HCT116 (cell line): ENCODE data around the gene DCHS2. TPM values are rescaled to one million over a fixed set of nuclear protein-coding genes. Genes with fewer than 3 reads are reported as not detected.

Experiments used
- ATAC-seq: fragments of 200-7000 bp; cut with Tn5 transposase; 2 replicates; pipeline ENCODE4 v1.9.1; 2020; ENCODE audit warnings: mild to moderate bottlenecking, moderate library complexity
- BruUV-seq: library from RNA; stranded (reverse); fragments of 400-500 nt; replicated peaks from 2 replicates; lab custom pipeline; 2021; lab: Mats Ljungman, UMichigan
- CTCF ChIA-PET: fragments of 300-600 bp; sonication (Branson Sonifier 250); formaldehyde crosslinking; loops from one replicate; lab custom pipeline; 2021; ENCODE audit warnings: antibody characterized with exemption; lab: Charles Lee
- POLR2A ChIA-PET: fragments of 300-600, 350-600 bp; sonication (Branson Sonifier 250); formaldehyde crosslinking; loops from one replicate; lab custom pipeline; 2021; ENCODE audit warnings: antibody characterized with exemption; lab: Charles Lee
- RAD21 ChIA-PET, 2 experiments: fragments of 300-600 bp; sonication (Branson Sonifier 250); formaldehyde crosslinking; loops; one replicate each; lab custom pipeline; 2023; ENCODE audit warnings: low total read pairs in 2 of 2; ENCODE audit not compliant: uncharacterized antibody in 2 of 2, unreplicated experiment in 2 of 2, low non-redundant PET in 1 of 2; lab: Charles Lee
- DNase-seq: peaks from one replicate; pipeline ENCODE4 v3.0.0-alpha.2; 2010; ENCODE audit warnings: low read depth, low spot score
- H2AFZ ChIP-seq: fragments of 200-600 bp; shearing (Covaris generic), sonication (generic); 2 replicates; pipeline ENCODE4 v1.6.1; 2017; ENCODE audit warnings: low read depth, mixed run types, mixed read lengths, antibody characterized with exemption, low read length; ENCODE audit not compliant: poor library complexity, severe bottlenecking
- H3K27ac ChIP-seq: 2 replicates; pipeline ENCODE4 v1.5.1; 2012; ENCODE audit warnings: low read depth, low read length
- H3K27me3 ChIP-seq: fragments of 200-600 bp; sonication (generic); 2 replicates; pipeline ENCODE4 v1.6.1; 2016; ENCODE audit warnings: mixed run types, low read length, mixed read lengths; ENCODE audit not compliant: insufficient read depth
- H3K36me3 ChIP-seq, 2 experiments: fragments of 200-500 bp in 1 of 2; fragments of 200-600 bp in 1 of 2; sonication (Bioruptor generic) in 1 of 2; sonication (generic) in 1 of 2; 2 replicates each; pipeline versions ENCODE4 v1.5.1 to v1.6.1; 2014 to 2016; ENCODE audit warnings: low read length in 2 of 2, inconsistent platforms in 1 of 2, mixed read lengths in 1 of 2, mixed run types in 1 of 2; ENCODE audit not compliant: insufficient read depth in 2 of 2, control insufficient read depth in 1 of 2
- H3K4me1 ChIP-seq, 2 experiments: fragments of 200-600 bp in 1 of 2; sonication (generic) in 1 of 2; 2 replicates each; pipeline versions ENCODE4 v1.5.1 to v1.6.1; 2012 to 2017; ENCODE audit warnings: low read length in 2 of 2, inconsistent platforms in 1 of 2, mild to moderate bottlenecking in 1 of 2, mixed read lengths in 1 of 2, mixed run types in 1 of 2, moderate library complexity in 1 of 2; ENCODE audit not compliant: insufficient read depth in 2 of 2, control insufficient read depth in 1 of 2
- H3K4me2 ChIP-seq: fragments of 200-600 bp; sonication (generic); 2 replicates; pipeline ENCODE4 v1.6.1; 2017; ENCODE audit warnings: mixed run types, low read length, mixed read lengths
- H3K4me3 ChIP-seq, 2 experiments: fragments of 200-600 bp in 1 of 2; sonication (generic) in 1 of 2; replicated peaks in 1 of 2; 2 replicates each; pipeline ENCODE4 v1.5.1; 2011 to 2016; ENCODE audit warnings: low read length in 2 of 2, control low read depth in 1 of 2, low read depth in 1 of 2, mild to moderate bottlenecking in 1 of 2, mixed read lengths in 1 of 2, mixed run types in 1 of 2
- H3K79me2 ChIP-seq: fragments of 200-600 bp; sonication (generic); 2 replicates; pipeline ENCODE4 v1.6.1; 2017; ENCODE audit warnings: mild to moderate bottlenecking, mixed run types, low read length, moderate library complexity, mixed read lengths; ENCODE audit not compliant: insufficient read depth
- H3K9ac ChIP-seq: fragments of 200-600 bp; sonication (generic); 2 replicates; pipeline ENCODE4 v1.6.1; 2016; ENCODE audit warnings: low read length, mixed read lengths
- H3K9me2 ChIP-seq: fragments of 200-600 bp; sonication (generic), shearing (Covaris generic); 2 replicates; pipeline ENCODE4 v1.6.1; 2017; ENCODE audit warnings: mixed run types, mild to moderate bottlenecking, moderate library complexity; ENCODE audit not compliant: insufficient read depth
- H3K9me3 ChIP-seq, 2 experiments: fragments of 200-500 bp in 1 of 2; fragments of 200-600 bp in 1 of 2; sonication (Bioruptor generic) in 1 of 2; sonication (generic) in 1 of 2; 2 replicates each; pipeline ENCODE4 v1.6.1; 2014 to 2017; ENCODE audit warnings: low read length in 2 of 2, mixed read lengths in 2 of 2, inconsistent platforms in 1 of 2, low read depth in 1 of 2, mild to moderate bottlenecking in 1 of 2, mixed run types in 1 of 2, moderate library complexity in 1 of 2; ENCODE audit not compliant: control insufficient read depth in 1 of 2, insufficient read depth in 1 of 2
- H4K20me1 ChIP-seq: fragments of 200-600 bp; sonication (generic), shearing (Covaris generic); 2 replicates; pipeline ENCODE4 v1.6.1; 2017; ENCODE audit warnings: mixed run types, mild to moderate bottlenecking, moderate library complexity; ENCODE audit not compliant: insufficient read depth
- ATF3 ChIP-seq: IDR thresholded peaks from 2 replicates; pipeline ENCODE4 v1.6.1; 2012
- CBX3 ChIP-seq: IDR thresholded peaks from 2 replicates; pipeline ENCODE4 v1.6.1; 2012; ENCODE audit warnings: low read depth
- CEBPB ChIP-seq: IDR thresholded peaks from 2 replicates; pipeline ENCODE4 v1.6.1; 2012; ENCODE audit warnings: low read depth
- CTCF ChIP-seq, 3 experiments: fragments of 200-600 bp in 1 of 3; sonication (generic) in 1 of 3; IDR thresholded peaks in 2 of 3; conservative IDR thresholded peaks in 1 of 3; 2 replicates each; pipeline ENCODE4 v1.5.1; 2012 to 2017; ENCODE audit warnings: low read depth in 2 of 3, low read length in 2 of 3, antibody characterized with exemption in 1 of 3, borderline replicate concordance in 1 of 3, control low read depth in 1 of 3, mild to moderate bottlenecking in 1 of 3, mixed read lengths in 1 of 3, mixed run types in 1 of 3, moderate library complexity in 1 of 3; ENCODE audit not compliant: insufficient read depth in 1 of 3
- EGR1 ChIP-seq: IDR thresholded peaks from 2 replicates; pipeline ENCODE4 v1.6.1; 2012; ENCODE audit warnings: low read depth
- ELF1 ChIP-seq: IDR thresholded peaks from 2 replicates; pipeline ENCODE4 v1.6.1; 2012; ENCODE audit warnings: low read depth, borderline replicate concordance
- EZH2phosphoT487 ChIP-seq: fragments of 200-600 bp; IDR thresholded peaks from 2 replicates; pipeline ENCODE4 v1.6.1; 2018; ENCODE audit warnings: antibody characterized with exemption, borderline replicate concordance
- POLR2A ChIP-seq: IDR thresholded peaks from 2 replicates; pipeline ENCODE4 v1.7.0; 2011; ENCODE audit warnings: borderline replicate concordance; ENCODE audit not compliant: insufficient read depth, insufficient read length; ENCODE audit errors: extremely low read depth
- POLR2AphosphoS5 ChIP-seq: IDR thresholded peaks from 2 replicates; pipeline ENCODE4 v1.6.1; 2011; ENCODE audit warnings: mild to moderate bottlenecking, low read depth, low read length, moderate library complexity
- RAD21 ChIP-seq: IDR thresholded peaks from 2 replicates; pipeline ENCODE4 v1.6.1; 2012; ENCODE audit warnings: low read depth, mild to moderate bottlenecking
- TCF7L2 ChIP-seq: IDR thresholded peaks from 2 replicates; pipeline ENCODE4 v1.7.0; 2011; ENCODE audit warnings: borderline replicate concordance, inconsistent platforms; ENCODE audit not compliant: insufficient read depth, insufficient read length; ENCODE audit errors: extremely low read depth
- YY1 ChIP-seq: IDR thresholded peaks from 2 replicates; pipeline ENCODE4 v1.6.1; 2011; ENCODE audit warnings: low read length, low read depth, moderate library complexity, mild to moderate bottlenecking; ENCODE audit not compliant: insufficient replicate concordance; ENCODE audit errors: extremely low read depth
- ZFX ChIP-seq: fragments of 450-650 bp; IDR thresholded peaks from 2 replicates; pipeline ENCODE4 v1.6.1; 2017
- ZNF274 ChIP-seq: fragments of 200-500 bp; sonication (Bioruptor generic); IDR thresholded peaks from 2 replicates; pipeline ENCODE4 v1.6.1; 2014; ENCODE audit warnings: mild to moderate bottlenecking, low read depth, low read length, inconsistent platforms
- intact Hi-C: fragments of 100-400 bp; cut with micrococcal nuclease; formaldehyde crosslinking; loops from 2 replicates; pipeline ENCODE4 v1.10.0; 2022
- total RNA-seq: library from RNA; stranded (reverse); gene quantifications from one replicate; pipeline ENCODE4 v1.2.1, GENCODE V29; 2021; ENCODE audit not compliant: unreplicated experiment
- TF ChIP-seq, protein P1 (sequence below): IDR thresholded peaks from 2 replicates; pipeline ENCODE4 v1.6.1; 2011; ENCODE audit warnings: mild to moderate bottlenecking, low read length, moderate library complexity; ENCODE audit not compliant: insufficient replicate concordance; ENCODE audit errors: extremely low read depth

DCHS2 gene
- total RNA-seq, 1 experiment from 2014 or later = 0.05 TPM

DNA sequence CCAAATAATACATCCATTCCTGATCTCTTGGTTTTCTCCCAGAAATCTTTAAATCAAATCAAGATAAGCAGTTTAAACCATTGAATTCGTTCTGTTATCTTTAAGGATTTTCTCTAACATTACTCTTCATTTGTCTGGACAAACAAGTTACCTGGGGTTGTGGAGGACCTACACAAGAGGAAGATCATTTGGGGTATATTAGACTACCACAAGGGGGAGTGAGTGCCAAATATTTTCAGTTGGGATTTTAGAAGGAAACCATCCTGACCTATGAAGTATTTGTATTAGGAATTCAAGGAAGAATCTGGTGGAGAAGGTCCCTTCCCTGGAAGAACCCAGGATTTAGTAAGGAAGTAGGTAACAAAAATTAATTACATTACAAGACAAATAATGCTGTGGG lies 12.0 kb upstream of the DCHS2 start:
- no peaks in the 10 kb centered on the region for H4K20me1 ChIP-seq
- no peak overlapping the region for H3K9ac ChIP-seq
- H3K4me2 ChIP-seq = no peak overlapping the region
- no peaks in the 10 kb centered on the region for H3K36me3 ChIP-seq
- H3K79me2 ChIP-seq = no peaks in the 10 kb centered on the region
- peaks cover 0 to 2% of the 10 kb centered on the region in 2 experiments; a peak in 1 of 4 replicates for H3K4me1 ChIP-seq
- ChIA-PET CTCF (no interaction called here), RAD21 (no interaction called here), POLR2A (no interaction called here)
- intact Hi-C loops = loop anchor here (5.0 to 10.0 kb wide), 2 partner anchors 429 to 731 kb away; no protein-coding TSS in a partner anchor
- no peak overlapping the region for H3K27ac ChIP-seq
- TF ChIP-seq TCF7L2 = no peak
- no peak for TF ChIP-seq ZFX
- no peak for TF ChIP-seq POLR2AphosphoS5
- no peak for TF ChIP-seq ELF1
- no peak for TF ChIP-seq EGR1
- no peak for TF ChIP-seq POLR2A
- TF ChIP-seq CEBPB = no peak
- no peak for TF ChIP-seq YY1
- TF ChIP-seq, protein P1, sequence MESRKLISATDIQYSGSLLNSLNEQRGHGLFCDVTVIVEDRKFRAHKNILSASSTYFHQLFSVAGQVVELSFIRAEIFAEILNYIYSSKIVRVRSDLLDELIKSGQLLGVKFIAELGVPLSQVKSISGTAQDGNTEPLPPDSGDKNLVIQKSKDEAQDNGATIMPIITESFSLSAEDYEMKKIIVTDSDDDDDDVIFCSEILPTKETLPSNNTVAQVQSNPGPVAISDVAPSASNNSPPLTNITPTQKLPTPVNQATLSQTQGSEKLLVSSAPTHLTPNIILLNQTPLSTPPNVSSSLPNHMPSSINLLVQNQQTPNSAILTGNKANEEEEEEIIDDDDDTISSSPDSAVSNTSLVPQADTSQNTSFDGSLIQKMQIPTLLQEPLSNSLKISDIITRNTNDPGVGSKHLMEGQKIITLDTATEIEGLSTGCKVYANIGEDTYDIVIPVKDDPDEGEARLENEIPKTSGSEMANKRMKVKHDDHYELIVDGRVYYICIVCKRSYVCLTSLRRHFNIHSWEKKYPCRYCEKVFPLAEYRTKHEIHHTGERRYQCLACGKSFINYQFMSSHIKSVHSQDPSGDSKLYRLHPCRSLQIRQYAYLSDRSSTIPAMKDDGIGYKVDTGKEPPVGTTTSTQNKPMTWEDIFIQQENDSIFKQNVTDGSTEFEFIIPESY = no peak
- no peak for TF ChIP-seq ATF3
- TF ChIP-seq RAD21 = peak; percentile 55; the same call in 1 of the 2 replicates
- peak; percentile 35 to 69 (median 66); a peak in 5 of 6 replicates for TF ChIP-seq CTCF (IDR thresholded peaks at IDR 0.05 in 2 of 3, conservative IDR thresholded peaks at IDR 0.05 in 1 of 3; ENCODE audit: borderline replicate concordance in 1 of 3, insufficient read depth in 1 of 3, low read depth in 2 of 3, low read length in 2 of 3)
- 0 out of 2 replicates have a peak, but pooled peaks have one; percentile 17 for TF ChIP-seq CBX3
- TF ChIP-seq EZH2phosphoT487 = no peak
- no peak for TF ChIP-seq ZNF274
- peak; percentile 50 for DNase-seq
- no peaks in the 10 kb centered on the region for H3K9me2 ChIP-seq
- no peak overlapping the region for H3K4me3 ChIP-seq
- peak; percentile 78 for ATAC-seq
- peaks cover 14% of the 10 kb centered on the region for H3K27me3 ChIP-seq
- H3K9me3 ChIP-seq = no peaks in the 10 kb centered on the region
- H2AFZ ChIP-seq = peak overlapping the region; percentile 5
- no TSS peak for BruUV-seq
